ENCODE results near the gene GINS2.

DNA sequence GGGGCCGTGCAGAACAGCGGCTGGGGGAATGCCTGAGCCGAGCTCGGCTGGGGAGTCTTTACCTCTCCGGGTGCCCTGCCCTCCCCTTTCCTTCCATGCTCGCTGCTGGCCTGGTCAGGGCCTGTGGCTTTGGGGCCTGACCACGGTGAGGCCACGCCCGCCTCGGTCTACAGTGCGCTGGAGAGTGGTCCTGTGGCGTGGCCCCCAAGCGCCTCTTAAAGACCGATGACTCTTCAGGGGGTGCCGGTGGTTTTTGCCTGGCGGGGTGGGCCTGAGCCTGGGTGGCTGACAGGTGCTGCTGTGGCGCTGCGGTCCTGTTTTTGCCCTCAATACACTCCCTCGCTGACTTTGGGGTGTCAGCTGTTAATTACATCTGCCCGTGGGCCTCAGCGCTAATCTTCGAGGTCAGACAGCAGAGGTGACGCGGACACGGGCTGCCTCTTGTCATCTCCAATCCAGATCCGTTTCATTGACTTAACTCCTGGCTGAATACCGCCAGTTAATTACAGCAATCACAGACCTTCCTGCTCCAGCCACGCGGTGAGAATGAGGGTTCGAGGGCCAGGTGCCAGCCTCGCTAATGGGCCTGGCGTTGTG is 45.9 kb downstream of the GINS2 start:
- TF ChIP-seq, protein P1, sequence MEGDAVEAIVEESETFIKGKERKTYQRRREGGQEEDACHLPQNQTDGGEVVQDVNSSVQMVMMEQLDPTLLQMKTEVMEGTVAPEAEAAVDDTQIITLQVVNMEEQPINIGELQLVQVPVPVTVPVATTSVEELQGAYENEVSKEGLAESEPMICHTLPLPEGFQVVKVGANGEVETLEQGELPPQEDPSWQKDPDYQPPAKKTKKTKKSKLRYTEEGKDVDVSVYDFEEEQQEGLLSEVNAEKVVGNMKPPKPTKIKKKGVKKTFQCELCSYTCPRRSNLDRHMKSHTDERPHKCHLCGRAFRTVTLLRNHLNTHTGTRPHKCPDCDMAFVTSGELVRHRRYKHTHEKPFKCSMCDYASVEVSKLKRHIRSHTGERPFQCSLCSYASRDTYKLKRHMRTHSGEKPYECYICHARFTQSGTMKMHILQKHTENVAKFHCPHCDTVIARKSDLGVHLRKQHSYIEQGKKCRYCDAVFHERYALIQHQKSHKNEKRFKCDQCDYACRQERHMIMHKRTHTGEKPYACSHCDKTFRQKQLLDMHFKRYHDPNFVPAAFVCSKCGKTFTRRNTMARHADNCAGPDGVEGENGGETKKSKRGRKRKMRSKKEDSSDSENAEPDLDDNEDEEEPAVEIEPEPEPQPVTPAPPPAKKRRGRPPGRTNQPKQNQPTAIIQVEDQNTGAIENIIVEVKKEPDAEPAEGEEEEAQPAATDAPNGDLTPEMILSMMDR (IDR thresholded peaks at IDR 0.05; ENCODE audit: extremely low read depth in 1 of 2, insufficient read depth in 1 of 2, low read depth in 1 of 2, low read length in 2 of 2), result no peak
- TF ChIP-seq, protein P2, sequence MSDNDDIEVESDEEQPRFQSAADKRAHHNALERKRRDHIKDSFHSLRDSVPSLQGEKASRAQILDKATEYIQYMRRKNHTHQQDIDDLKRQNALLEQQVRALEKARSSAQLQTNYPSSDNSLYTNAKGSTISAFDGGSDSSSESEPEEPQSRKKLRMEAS (IDR thresholded peaks at IDR 0.05; ENCODE audit: insufficient read depth, insufficient read length), result no peak
- TF ChIP-seq POLR2AphosphoS5 (IDR thresholded peaks at IDR 0.05; ENCODE audit: insufficient read depth, low read depth, low read length), result no peak
- TF ChIP-seq POLR2A (IDR thresholded peaks at IDR 0.05; ENCODE audit: low read depth, low read length), result no peak
- no peak for TF ChIP-seq MYC (IDR thresholded peaks at IDR 0.05; ENCODE audit: low read depth, low read length)
- no peak for TF ChIP-seq EZH2 (IDR thresholded peaks at IDR 0.05; ENCODE audit: borderline replicate concordance, low read depth, low read length, severe bottlenecking)
- TF ChIP-seq JUN (IDR thresholded peaks at IDR 0.05; ENCODE audit: borderline replicate concordance, insufficient read depth, insufficient read length, low read depth), result no peak
- no peak for TF ChIP-seq GATA2 (IDR thresholded peaks at IDR 0.05; ENCODE audit: insufficient read depth, insufficient read length, low read depth, low read length)

Measured in endothelial cell of umbilical vein (primary cell).